Esophagus muscularis mucosa (tissue), 3 donors: ENCODE data around the gene POM121.
"Not testable (repeated sequence)": the region's sequence is repeated elsewhere in the genome, so short reads cannot be mapped to it uniquely, and the experiment has no call there.

Experiments
- EP300 ChIP-seq: sonication (generic); formaldehyde crosslinking; IDR thresholded peaks from one replicate; pipeline ENCODE4 v1.6.1; 2017; ENCODE audit warnings: antibody characterized with exemption
- TF ChIP-seq, protein P1 (sequence below), 3 experiments: fragments of 200-600 bp in 2 of 3; fragments of 450-650 bp in 1 of 3; sonication (generic) in 2 of 3; IDR thresholded peaks; one replicate each; pipeline ENCODE4 v1.5.1; 2017 to 2019; ENCODE audit warnings: antibody characterized with exemption in 3 of 3, mild to moderate bottlenecking in 2 of 3, moderate library complexity in 1 of 3

DNA sequence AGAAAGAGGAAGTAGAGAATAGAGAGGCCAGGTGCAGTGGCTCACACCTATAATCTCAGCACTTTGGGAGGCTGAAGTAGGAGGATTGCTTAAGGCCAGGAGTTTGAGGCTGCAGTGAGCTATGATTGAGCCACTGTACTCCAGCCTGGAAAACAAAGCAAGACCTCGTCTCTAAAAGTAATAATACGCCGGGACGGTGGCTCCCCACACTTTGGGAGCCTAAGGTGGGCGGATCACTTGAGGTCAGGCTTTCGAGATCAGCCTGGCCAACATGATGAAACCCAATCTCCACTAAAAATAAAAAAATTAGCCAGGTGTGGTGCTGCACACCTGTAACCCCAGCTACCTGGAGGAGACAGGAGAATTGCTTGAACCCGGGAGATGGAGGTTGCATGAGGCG, 70.6 kb downstream of the POM121 start:
- TF ChIP-seq, protein P1, sequence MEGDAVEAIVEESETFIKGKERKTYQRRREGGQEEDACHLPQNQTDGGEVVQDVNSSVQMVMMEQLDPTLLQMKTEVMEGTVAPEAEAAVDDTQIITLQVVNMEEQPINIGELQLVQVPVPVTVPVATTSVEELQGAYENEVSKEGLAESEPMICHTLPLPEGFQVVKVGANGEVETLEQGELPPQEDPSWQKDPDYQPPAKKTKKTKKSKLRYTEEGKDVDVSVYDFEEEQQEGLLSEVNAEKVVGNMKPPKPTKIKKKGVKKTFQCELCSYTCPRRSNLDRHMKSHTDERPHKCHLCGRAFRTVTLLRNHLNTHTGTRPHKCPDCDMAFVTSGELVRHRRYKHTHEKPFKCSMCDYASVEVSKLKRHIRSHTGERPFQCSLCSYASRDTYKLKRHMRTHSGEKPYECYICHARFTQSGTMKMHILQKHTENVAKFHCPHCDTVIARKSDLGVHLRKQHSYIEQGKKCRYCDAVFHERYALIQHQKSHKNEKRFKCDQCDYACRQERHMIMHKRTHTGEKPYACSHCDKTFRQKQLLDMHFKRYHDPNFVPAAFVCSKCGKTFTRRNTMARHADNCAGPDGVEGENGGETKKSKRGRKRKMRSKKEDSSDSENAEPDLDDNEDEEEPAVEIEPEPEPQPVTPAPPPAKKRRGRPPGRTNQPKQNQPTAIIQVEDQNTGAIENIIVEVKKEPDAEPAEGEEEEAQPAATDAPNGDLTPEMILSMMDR (IDR thresholded peaks at IDR 0.05): not testable (repeated sequence)
- not testable (repeated sequence) for TF ChIP-seq EP300
